ENCODE measurements around the gene FANCD2. TPM values are rescaled to one million over a fixed set of nuclear protein-coding genes. Genes with fewer than 3 reads are reported as not detected.

The FANCD2 gene
- total RNA-seq = 14.4 and 20.2 TPM in 2 replicates

GRCh38 chr3:10026084-10026890, at the start of gene FANCD2:
TSS of gene FANCD2 (plus strand) at chr3:10026437. CDS start at chr3:10028658, 2,221 bp downstream.

GRCh38 chr3:10108091-10108490, 81.9 kb downstream of the FANCD2 start, which contains the start of gene FANCD2OS:
TSS of gene FANCD2OS (minus strand) at chr3:10108255. CDS start at chr3:10104774, 3,481 bp downstream.

GRCh38 chr3:10115326-10116137, 89.3 kb downstream of the FANCD2 start, which contains the start of gene BRK1:
TSS of gene BRK1 (plus strand) at chr3:10115675. CDS start at chr3:10115702, 27 bp downstream.

Other genes with a start within 250 kb of the FANCD2 start
- 98.4 and 133 TPM in 2 replicates for gene TADA3, start 234.0 kb upstream of the FANCD2 start, total RNA-seq
- 90.5 and 289 TPM in 2 replicates for gene ARPC4, start 233.4 kb upstream of the FANCD2 start, total RNA-seq
- gene TTLL3, start 216.2 kb upstream of the FANCD2 start, total RNA-seq = 2.1 and 23.8 TPM in 2 replicates
- gene RPUSD3, start 182.4 kb upstream of the FANCD2 start, total RNA-seq = 46.7 and 59.6 TPM in 2 replicates
- not detected in 2 replicates for gene CIDEC, start 146.2 kb upstream of the FANCD2 start, total RNA-seq
- gene JAGN1, start 135.8 kb upstream of the FANCD2 start, total RNA-seq = 43.6 and 54.5 TPM in 2 replicates
- 0.88 and 1.0 TPM in 2 replicates for gene IL17RE, start 123.6 kb upstream of the FANCD2 start, total RNA-seq
- 34.1 and 39.6 TPM in 2 replicates for gene IL17RC, start 109.3 kb upstream of the FANCD2 start, total RNA-seq
- gene CRELD1, start 92.6 kb upstream of the FANCD2 start, total RNA-seq = 18.8 and 21.3 TPM in 2 replicates
- 3.6 and 10.7 TPM in 2 replicates for gene PRRT3, start 74.0 kb upstream of the FANCD2 start, total RNA-seq
- 38.4 and 115 TPM in 2 replicates for gene EMC3, start 39.6 kb upstream of the FANCD2 start, total RNA-seq
- not detected in 2 replicates for gene FANCD2OS, start 81.8 kb downstream of the FANCD2 start, total RNA-seq
- 117 and 177 TPM in 2 replicates for gene BRK1, start 89.2 kb downstream of the FANCD2 start, total RNA-seq
- 23.0 and 49.1 TPM in 2 replicates for gene VHL, start 115.3 kb downstream of the FANCD2 start, total RNA-seq
- 4.2 and 10.2 TPM in 2 replicates for gene IRAK2, start 138.5 kb downstream of the FANCD2 start, total RNA-seq
- gene TATDN2, start 222.0 kb downstream of the FANCD2 start, total RNA-seq = 10.6 and 10.7 TPM in 2 replicates